Testis (tissue), 2 donors: ENCODE measurements around the gene SALL2.

ENCODE experiments used
- CTCF ChIP-seq, 3 experiments: fragments of 450-650 bp in 2 of 3; fragments of 200-600 bp in 1 of 3; sonication (generic) in 1 of 3; IDR thresholded peaks; one replicate each; pipeline ENCODE4 v1.5.1; 2016 to 2019; ENCODE audit warnings: antibody characterized with exemption in 3 of 3, mild to moderate bottlenecking in 2 of 3, moderate library complexity in 1 of 3
- POLR2A ChIP-seq: fragments of 450-650 bp; IDR thresholded peaks from one replicate; pipeline ENCODE4 v1.6.1; 2017; ENCODE audit warnings: antibody characterized with exemption, mild to moderate bottlenecking, moderate library complexity

- TF ChIP-seq CTCF (IDR thresholded peaks at IDR 0.05) (peak; percentile 96 to 99 (median 98)), POLR2A (no peak)
These were observed 49.0 kb downstream of the SALL2 start, which contains the start of the genes RAB2B and TOX4 for GRCh38 chr14:21476925-21477681.
